GM12865 (cell line): ENCODE results near the gene HSD17B7.
"Not testable (repeated sequence)": the region's sequence is repeated elsewhere in the genome, so short reads cannot be mapped to it uniquely, and the experiment has no call there.

Experiments used
- DNase-seq: peaks from one replicate; pipeline ENCODE4 v3.0.0; 2010; ENCODE audit warnings: low read depth
- H3K4me3 ChIP-seq: 2 replicates; pipeline ENCODE4 v1.5.1; 2011; ENCODE audit warnings: mild to moderate bottlenecking, low read depth, low read length, control low read depth
- CTCF ChIP-seq: IDR thresholded peaks from 2 replicates; pipeline ENCODE4 v1.5.1; 2011; ENCODE audit warnings: low read length, control low read depth, low read depth, inconsistent platforms; ENCODE audit not compliant: insufficient read depth; ENCODE audit errors: missing control alignments

The HSD17B7 gene

DNA sequence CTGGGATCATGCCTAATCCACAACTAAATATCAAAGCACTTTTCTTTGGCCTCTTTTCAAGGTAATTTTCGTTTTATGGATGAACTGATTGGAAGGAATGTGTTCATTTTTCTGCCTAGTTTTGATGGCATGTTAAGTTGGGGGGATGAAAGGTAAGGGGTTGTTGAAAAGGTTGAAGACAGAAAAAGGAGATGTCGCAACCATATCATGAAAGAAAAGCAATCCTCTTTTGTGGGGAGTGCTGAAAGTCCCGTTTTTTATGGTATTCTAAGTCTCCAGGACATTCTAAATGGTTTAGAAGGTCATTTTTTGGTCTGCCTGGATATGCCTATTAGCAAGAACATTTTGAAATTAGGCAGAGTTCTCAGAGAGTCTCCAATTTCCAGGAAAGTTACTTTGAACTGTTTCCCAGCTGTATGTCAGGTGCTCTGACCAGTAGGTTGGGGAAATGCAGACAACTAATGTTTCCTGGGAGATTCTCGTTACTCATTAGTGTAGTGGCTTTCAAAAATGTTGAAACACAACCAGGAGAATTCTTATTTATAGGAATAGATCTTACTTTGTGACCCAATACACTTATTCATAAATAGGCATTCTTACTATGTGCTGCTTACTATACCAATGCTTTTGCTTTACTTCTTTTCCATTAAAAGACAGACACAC lies 6.2 kb downstream of the HSD17B7 start:
- not testable (repeated sequence) for H3K4me3 ChIP-seq, DNase-seq

- peak; percentile 33 for DNase-seq
- peak; percentile 13 for TF ChIP-seq CTCF
- not testable (repeated sequence) for H3K4me3 ChIP-seq
Measured at GRCh38 chr1:162799995-162800830, 9.7 kb downstream of the HSD17B7 start.

- DNase-seq, H3K4me3 ChIP-seq: not testable (repeated sequence)
Measured at GRCh38 chr1:162807503-162807902, 17.0 kb downstream of the HSD17B7 start.

DNA sequence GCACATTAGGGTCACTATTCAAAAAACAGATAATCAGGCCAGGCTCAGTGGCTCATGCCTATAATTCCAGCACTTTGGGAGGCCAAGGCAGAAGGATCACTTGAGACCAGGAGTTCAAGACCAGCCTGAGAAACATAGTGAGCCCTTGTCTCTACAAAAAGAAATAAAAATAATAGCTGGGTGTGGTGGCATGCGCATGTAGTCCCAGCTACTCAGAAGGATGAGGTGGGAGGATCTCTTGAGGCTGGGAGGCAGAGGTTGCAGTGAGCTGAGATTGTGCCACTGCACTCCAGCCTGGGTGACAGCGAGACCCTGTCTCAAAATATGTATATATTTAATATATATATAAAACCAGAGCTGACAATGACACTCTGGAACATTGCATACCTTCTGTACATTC lies 21.9 kb downstream of the HSD17B7 start:
- not testable (repeated sequence) for H3K4me3 ChIP-seq, DNase-seq

DNA sequence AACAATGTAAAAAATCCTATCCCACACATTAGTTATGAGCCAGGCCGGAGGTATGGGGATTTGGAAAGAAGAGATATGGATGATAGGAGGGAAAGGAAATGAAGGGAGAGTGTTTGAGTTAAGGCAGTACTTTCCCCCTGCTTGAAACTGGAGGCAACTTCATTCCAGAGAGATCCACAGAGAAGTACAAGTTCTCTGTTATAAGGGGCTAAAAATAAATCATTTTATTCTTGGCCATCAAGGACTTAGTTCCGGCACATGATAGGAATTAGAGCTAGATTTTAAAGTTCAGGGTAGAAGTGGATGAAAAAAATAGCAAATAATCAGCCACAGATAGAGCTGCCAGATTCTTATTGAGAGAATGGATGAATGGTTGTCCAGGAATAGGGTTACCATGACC lies 27.6 kb downstream of the HSD17B7 start:
- DNase-seq, H3K4me3 ChIP-seq: not testable (repeated sequence)

DNA sequence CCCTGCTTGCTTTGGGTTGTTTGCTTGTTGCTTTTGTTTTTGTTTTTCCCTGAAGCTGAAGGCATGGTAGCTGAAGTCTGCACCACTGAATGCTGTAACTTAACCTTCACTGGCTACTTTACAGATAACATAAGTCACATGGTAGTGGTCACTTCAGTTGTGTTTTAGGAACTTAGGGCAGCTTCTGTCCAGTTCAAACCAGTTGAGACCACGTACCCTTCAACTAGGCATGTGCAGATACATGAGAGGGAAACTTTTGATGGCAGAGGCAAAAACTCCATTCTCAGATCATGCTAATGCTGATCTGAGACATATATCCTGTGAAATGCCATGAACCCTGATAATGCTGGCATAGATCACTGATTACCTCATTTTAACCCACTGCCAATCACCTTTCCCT lies 28.2 kb downstream of the HSD17B7 start:
- DNase-seq, H3K4me3 ChIP-seq: not testable (repeated sequence)

DNA sequence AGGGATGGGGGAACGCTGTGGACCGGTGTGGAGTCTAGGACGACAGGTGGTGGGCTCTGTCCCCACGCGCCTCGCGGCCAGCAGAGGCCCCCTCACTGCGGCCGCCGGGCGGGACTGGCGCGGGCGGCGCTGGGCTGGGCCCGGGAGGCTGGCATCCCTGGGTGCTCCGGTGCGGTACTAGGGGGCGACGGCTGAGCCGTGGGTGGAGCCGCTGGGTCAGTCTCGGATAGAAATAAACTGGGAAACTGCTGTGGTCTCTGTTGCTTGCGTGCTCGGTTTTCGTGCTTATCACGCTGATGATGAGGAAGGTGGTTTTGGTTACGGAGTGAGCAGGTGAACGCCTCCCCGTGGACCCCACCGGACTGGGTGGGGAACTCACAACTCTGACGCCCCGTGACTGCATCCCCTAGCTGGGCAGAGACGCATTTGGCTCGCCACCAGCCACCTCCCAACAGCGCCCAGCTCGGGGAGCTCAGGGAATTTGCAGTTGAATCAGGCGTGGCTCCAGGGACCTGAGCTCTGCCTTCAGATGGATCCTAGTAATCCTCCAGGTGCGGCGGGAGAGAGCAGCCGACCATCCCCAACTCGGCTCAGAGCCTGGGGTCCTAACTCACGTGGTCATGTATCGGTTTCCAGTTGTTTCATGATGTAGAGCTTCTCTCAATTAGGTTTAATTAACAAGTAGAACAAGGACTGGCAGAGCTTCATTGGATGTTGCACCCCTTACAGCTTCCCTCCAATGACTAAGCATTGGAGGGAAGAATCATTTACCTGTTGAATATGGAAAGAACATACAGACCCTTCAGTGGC lies 32.1 kb downstream of the HSD17B7 start:
- no peak for DNase-seq
- TF ChIP-seq CTCF: no peak
- H3K4me3 ChIP-seq: peak overlapping the region; percentile 1

- no peak overlapping the region for H3K4me3 ChIP-seq
- DNase-seq: no peak
- TF ChIP-seq CTCF: no peak
Measured at GRCh38 chr1:162823231-162823630, 32.7 kb downstream of the HSD17B7 start.

- no peak for DNase-seq
- no peak for TF ChIP-seq CTCF
- H3K4me3 ChIP-seq: no peak overlapping the region
Measured at GRCh38 chr1:162823771-162824525, 33.4 kb downstream of the HSD17B7 start.
